Measurements from ENCODE around the gene BCL11A.

DNA sequence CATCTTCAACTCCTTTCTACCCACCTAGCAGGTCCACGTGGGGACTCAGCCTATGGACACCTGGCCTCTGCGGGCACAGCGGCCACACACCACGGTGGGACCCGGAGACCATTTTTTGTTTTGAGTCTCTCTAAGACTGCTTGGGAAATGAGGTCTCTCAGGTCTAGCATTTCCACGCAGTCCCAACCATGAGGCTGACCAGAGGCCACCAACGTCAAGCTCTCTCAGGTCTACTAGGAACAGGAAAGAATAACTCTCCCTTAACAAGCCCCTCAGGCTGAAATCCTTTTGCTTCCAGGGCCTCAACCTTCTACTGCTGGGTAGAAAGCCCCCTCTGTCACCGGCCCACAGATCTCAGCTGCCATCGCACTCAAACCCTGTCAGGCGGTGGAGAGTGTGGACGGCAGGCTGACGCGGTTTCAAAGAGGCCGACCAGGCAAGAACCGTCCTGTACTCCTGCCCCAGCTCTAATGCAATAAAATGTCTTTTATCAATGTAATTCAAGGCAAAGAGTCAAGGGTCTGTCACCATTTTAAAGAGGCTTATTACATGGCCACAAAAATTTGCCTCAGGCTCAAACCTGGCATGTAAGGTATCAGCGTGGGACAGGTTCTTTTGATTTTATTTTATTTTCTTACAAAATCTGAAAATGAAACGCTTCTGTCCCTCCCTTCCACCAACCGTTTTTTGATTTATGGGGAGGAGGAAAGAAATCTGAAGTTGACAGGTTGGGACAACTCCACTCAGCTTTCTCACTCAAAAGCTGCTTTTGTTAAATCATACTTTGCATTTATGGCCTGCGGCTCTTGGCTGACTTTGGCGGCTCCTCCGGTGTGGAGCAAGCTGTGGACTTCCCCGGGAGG lies 74.0 kb downstream of the BCL11A start:
- TF ChIP-seq CTCF (IDR thresholded peaks at IDR 0.05) = no peak
- no peak for TF ChIP-seq REST (IDR thresholded peaks at IDR 0.05; ENCODE audit: insufficient read depth in 1 of 2, low read depth in 2 of 2, low read length in 1 of 2)
- no peak for TF ChIP-seq POLR2AphosphoS5 (IDR thresholded peaks at IDR 0.05; ENCODE audit: low read depth, low read length)
- no peak for TF ChIP-seq SIN3A (IDR thresholded peaks at IDR 0.05; ENCODE audit: borderline replicate concordance, insufficient read depth, low read depth, low read length)
- TF ChIP-seq TCF7L2 (IDR thresholded peaks at IDR 0.05; ENCODE audit: low read depth, low read length) = no peak
